MCF 10A (cell line): Measurements from ENCODE around the gene SNRNP70. TPM values are rescaled to one million over a fixed set of nuclear protein-coding genes. Genes with fewer than 3 reads are reported as not detected.
A peak's percentile ranks its signal among the peaks of the same experiment; 100 is the strongest.
"Not testable (repeated sequence)": the region's sequence is repeated elsewhere in the genome, so short reads cannot be mapped to it uniquely, and the experiment has no call there.

Experiments used
- BruUV-seq: library from RNA; stranded (reverse); fragments of 400-500 nt; replicated peaks from 2 replicates; lab custom pipeline; 2021; lab: Mats Ljungman, UMichigan
- CTCF ChIA-PET: fragments of 300-600 bp; sonication (Branson Sonifier 250); formaldehyde crosslinking; extraction: SDS; loops from one replicate; lab custom pipeline; 2021; ENCODE audit warnings: antibody characterized with exemption, inconsistent platforms; lab: Yijun Ruan, JAX
- POLR2A ChIA-PET: fragments of 300-600, 350-650 bp; sonication (Branson Sonifier 250); formaldehyde crosslinking; extraction: SDS; loops from one replicate; lab custom pipeline; 2020; ENCODE audit warnings: antibody characterized with exemption, inconsistent platforms; lab: Yijun Ruan, JAX
- DNase-seq: peaks from one replicate; pipeline ENCODE4 v3.0.0-alpha.2; 2018; ENCODE audit not compliant: unreplicated experiment
- H3K27ac Mint-ChIP-seq: one replicate; pipeline ENCODE4 v1.8.0; 2022; ENCODE audit warnings: mild to moderate bottlenecking, low read depth, mixed read lengths; ENCODE audit not compliant: unreplicated experiment
- H3K27me3 Mint-ChIP-seq: one replicate; pipeline ENCODE4 v1.8.0; 2022; ENCODE audit warnings: mixed read lengths; ENCODE audit not compliant: insufficient read depth, unreplicated experiment
- H3K36me3 Mint-ChIP-seq: one replicate; pipeline ENCODE4 v1.8.0; 2022; ENCODE audit warnings: mild to moderate bottlenecking, moderate library complexity, mixed read lengths; ENCODE audit not compliant: insufficient read depth, unreplicated experiment
- H3K4me1 Mint-ChIP-seq: one replicate; pipeline ENCODE4 v1.8.0; 2022; ENCODE audit warnings: mixed read lengths; ENCODE audit not compliant: insufficient read depth, unreplicated experiment
- H3K4me3 Mint-ChIP-seq: one replicate; pipeline ENCODE4 v1.8.0; 2022; ENCODE audit warnings: mild to moderate bottlenecking, moderate library complexity, mixed read lengths; ENCODE audit not compliant: unreplicated experiment
- H3K9me3 Mint-ChIP-seq: one replicate; pipeline ENCODE4 v1.8.0; 2022; ENCODE audit warnings: mixed read lengths; ENCODE audit not compliant: unreplicated experiment
- CTCF ChIP-seq: fragments of 200-600 bp; IDR thresholded peaks from one replicate; pipeline ENCODE4 v1.8.0; 2022; ENCODE audit warnings: antibody characterized with exemption, mild to moderate bottlenecking; ENCODE audit not compliant: unreplicated experiment
- intact Hi-C: fragments of 100-400 bp; cut with micrococcal nuclease; formaldehyde crosslinking; loops from 2 replicates; pipeline ENCODE4 v1.14.1; 2022
- total RNA-seq: library from RNA; stranded (reverse); gene quantifications from 2 replicates; pipeline ENCODE4 v1.2.3, GENCODE V29; 2022

SNRNP70 gene
- total RNA-seq, 1 experiment from 2014 or later, result 199 TPM

GRCh38 chr19:49042177-49042576 lies 43.1 kb upstream of the SNRNP70 start:
- no peak for TF ChIP-seq CTCF
- Mint-ChIP-seq H3K4me3 (no peak overlapping the region), H3K9me3 (no peaks in the 10 kb centered on the region), H3K36me3 (no peaks in the 10 kb centered on the region), H3K27me3 (no peaks in the 10 kb centered on the region), H3K4me1 (peaks cover 12% of the 10 kb centered on the region), H3K27ac (peak overlapping the region; percentile 84)
- BruUV-seq, result no TSS peak
- intact Hi-C loops, result no loop called here
- no peak for DNase-seq
- ChIA-PET POLR2A (no interaction called here), CTCF (no interaction called here)

GRCh38 chr19:49042666-49043065 lies 42.6 kb upstream of the SNRNP70 start:
- intact Hi-C loops, H3K27ac Mint-ChIP-seq, BruUV-seq, H3K4me3 Mint-ChIP-seq, H3K36me3 Mint-ChIP-seq, H3K27me3 Mint-ChIP-seq, CTCF ChIA-PET, H3K9me3 Mint-ChIP-seq, DNase-seq, POLR2A ChIA-PET: not testable (repeated sequence)
- peaks cover 12% of the 10 kb centered on the region for H3K4me1 Mint-ChIP-seq

- H3K4me3 Mint-ChIP-seq, intact Hi-C loops, H3K27me3 Mint-ChIP-seq, CTCF ChIA-PET, H3K9me3 Mint-ChIP-seq, BruUV-seq, DNase-seq, H3K36me3 Mint-ChIP-seq, H3K27ac Mint-ChIP-seq: not testable (repeated sequence)
- H3K4me1 Mint-ChIP-seq, result peaks cover 11% of the 10 kb centered on the region
- POLR2A ChIA-PET, result interaction anchor here (0.6 kb wide), 1 partner anchor 417 kb away, joined by 3 read pairs; no protein-coding TSS in a partner anchor
These were observed 41.7 kb upstream of the SNRNP70 start, which contains the start of gene CGB5 for GRCh38 chr19:49043548-49043947. TSS of gene CGB5 (plus strand) at chr19:49043848. CDS start at chr19:49044210, 362 bp downstream.

- CTCF ChIA-PET, result not testable (repeated sequence)
These were observed 36.2 kb upstream of the SNRNP70 start, which contains the start of gene CGB8 for GRCh38 chr19:49049011-49049410. TSS of gene CGB8 (minus strand) at chr19:49049111. CDS start at chr19:49048739, 372 bp downstream.

GRCh38 chr19:49049834-49050233 lies 35.4 kb upstream of the SNRNP70 start:
- H3K9me3 Mint-ChIP-seq, H3K27me3 Mint-ChIP-seq, H3K36me3 Mint-ChIP-seq, BruUV-seq, H3K4me3 Mint-ChIP-seq, H3K4me1 Mint-ChIP-seq, intact Hi-C loops, CTCF ChIA-PET, DNase-seq: not testable (repeated sequence)
- POLR2A ChIA-PET, result interaction anchor here (0.6 to 1.0 kb wide), 3 partner anchors 8 to 57 kb away, joined by 3 to 5 read pairs (median 4); partner anchors contain the start of gene GYS1
- H3K27ac Mint-ChIP-seq, result peak overlapping the region; percentile 89

More at GRCh38 chr19:49049011-49049410, 36.2 kb upstream of the SNRNP70 start, which contains the start of gene CGB8:
- H3K4me3 Mint-ChIP-seq, POLR2A ChIA-PET, H3K36me3 Mint-ChIP-seq, BruUV-seq, intact Hi-C loops, H3K27ac Mint-ChIP-seq, H3K9me3 Mint-ChIP-seq, H3K27me3 Mint-ChIP-seq, H3K4me1 Mint-ChIP-seq, DNase-seq: not testable (repeated sequence)

- POLR2A ChIA-PET, result interaction anchor here (0.6 to 1.0 kb wide), 4 partner anchors 9 to 439 kb away, joined by 3 to 5 read pairs (median 4); partner anchors contain the start of gene GYS1
- H3K4me1 Mint-ChIP-seq, intact Hi-C loops, H3K9me3 Mint-ChIP-seq, CTCF ChIA-PET, BruUV-seq, H3K27me3 Mint-ChIP-seq, H3K36me3 Mint-ChIP-seq: not testable (repeated sequence)
- peak overlapping the region; percentile 89 for H3K27ac Mint-ChIP-seq
- H3K4me3 Mint-ChIP-seq, result peak overlapping the region; percentile 19
- DNase-seq, result peak; percentile 65
These were observed 34.7 kb upstream of the SNRNP70 start for GRCh38 chr19:49050376-49051033.
